HL-60/S4 treated with retinoic acid at 250 ng/mL for 4 days and 3 days (cell line): Measurements from ENCODE around the gene EPB41L5.
"Not testable (repeated sequence)": the region's sequence is repeated elsewhere in the genome, so short reads cannot be mapped to it uniquely, and the experiment has no call there.

ENCODE experiments used
- in situ Hi-C: fragments of 300-500 bp; cut with MboI; formaldehyde crosslinking; loops from 2 replicates; pipeline ENCODE4 v1.7.0; 2022; ENCODE audit warnings: low sequenced_read_pairs

EPB41L5 gene

GRCh38 chr2:120029672-120030640, 17.1 kb downstream of the EPB41L5 start:
- in situ Hi-C loops, result no loop called here

- in situ Hi-C loops, result no loop called here
These were observed 19.4 kb downstream of the EPB41L5 start for GRCh38 chr2:120032297-120032696.

GRCh38 chr2:120034027-120034426, 21.1 kb downstream of the EPB41L5 start:
- in situ Hi-C loops, result no loop called here

GRCh38 chr2:120034621-120035020, 21.7 kb downstream of the EPB41L5 start:
- in situ Hi-C loops, result no loop called here

GRCh38 chr2:120036145-120036544, 23.3 kb downstream of the EPB41L5 start:
- in situ Hi-C loops, result no loop called here

- in situ Hi-C loops, result no loop called here
These were observed 25.2 kb downstream of the EPB41L5 start for GRCh38 chr2:120037995-120038541.

GRCh38 chr2:120042359-120042758, 29.5 kb downstream of the EPB41L5 start:
- in situ Hi-C loops, result no loop called here

- in situ Hi-C loops, result no loop called here
These were observed 31.5 kb downstream of the EPB41L5 start for GRCh38 chr2:120044336-120044735.

GRCh38 chr2:120045775-120046174, 32.9 kb downstream of the EPB41L5 start:
- in situ Hi-C loops, result not testable (repeated sequence)

GRCh38 chr2:120046252-120046651, 33.4 kb downstream of the EPB41L5 start:
- in situ Hi-C loops, result not testable (repeated sequence)

GRCh38 chr2:120052597-120052996, 39.7 kb downstream of the EPB41L5 start:
- in situ Hi-C loops, result no loop called here

- in situ Hi-C loops, result no loop called here
These were observed 41.0 kb downstream of the EPB41L5 start for GRCh38 chr2:120053891-120054290.

- in situ Hi-C loops, result no loop called here
These were observed 46.6 kb downstream of the EPB41L5 start for GRCh38 chr2:120059483-120059882.

GRCh38 chr2:120060088-120060623, 47.3 kb downstream of the EPB41L5 start:
- in situ Hi-C loops, result no loop called here

- in situ Hi-C loops, result no loop called here
These were observed 51.8 kb downstream of the EPB41L5 start for GRCh38 chr2:120064664-120065063.

GRCh38 chr2:120066800-120067547, 54.1 kb downstream of the EPB41L5 start:
- in situ Hi-C loops, result no loop called here

GRCh38 chr2:120068040-120068658, 55.3 kb downstream of the EPB41L5 start:
- in situ Hi-C loops, result not testable (repeated sequence)

- in situ Hi-C loops, result no loop called here
These were observed 62.7 kb downstream of the EPB41L5 start for GRCh38 chr2:120075545-120075944.

GRCh38 chr2:120077896-120078295, 65.0 kb downstream of the EPB41L5 start:
- in situ Hi-C loops, result no loop called here

- in situ Hi-C loops, result no loop called here
These were observed 66.8 kb downstream of the EPB41L5 start for GRCh38 chr2:120079647-120080046.

GRCh38 chr2:120091436-120091835, 78.6 kb downstream of the EPB41L5 start:
- in situ Hi-C loops, result no loop called here
